CD4-positive, alpha-beta T cell treated with Interleukin-21 for 1 hour (primary cell): Measurements from ENCODE around the gene NSMF.
A peak's percentile ranks its signal among the peaks of the same experiment; 100 is the strongest.
"Not testable (repeated sequence)": the region's sequence is repeated elsewhere in the genome, so short reads cannot be mapped to it uniquely, and the experiment has no call there.

Experiments
- DNase-seq: peaks from one replicate; pipeline ENCODE4 v3.0.0-alpha.2; 2020

The NSMF gene

GRCh38 chr9:137410236-137410890 is 48.8 kb downstream of the NSMF start:
- not testable (repeated sequence) for DNase-seq

DNA sequence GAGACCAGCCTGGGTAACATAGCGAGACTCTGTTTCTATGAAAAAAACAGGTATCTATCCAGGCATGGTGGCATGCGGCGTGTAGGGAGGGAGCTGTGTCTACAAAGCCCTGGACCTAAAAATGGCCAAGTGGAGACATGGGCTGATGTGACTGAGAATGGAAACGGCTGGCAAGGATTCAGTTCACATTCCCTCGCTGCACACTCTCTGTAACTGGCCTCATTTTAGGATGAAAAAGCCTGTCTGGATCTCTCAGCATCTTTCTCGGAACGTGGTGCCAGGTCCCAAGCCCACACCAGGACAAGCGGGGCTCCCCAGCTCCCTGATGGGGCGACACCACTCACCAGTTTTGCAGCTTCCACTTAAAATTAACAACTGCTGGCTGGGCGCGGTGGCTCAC is 49.6 kb downstream of the NSMF start:
- DNase-seq = no peak

GRCh38 chr9:137408651-137409405 is 50.3 kb downstream of the NSMF start:
- DNase-seq = no peak

DNA sequence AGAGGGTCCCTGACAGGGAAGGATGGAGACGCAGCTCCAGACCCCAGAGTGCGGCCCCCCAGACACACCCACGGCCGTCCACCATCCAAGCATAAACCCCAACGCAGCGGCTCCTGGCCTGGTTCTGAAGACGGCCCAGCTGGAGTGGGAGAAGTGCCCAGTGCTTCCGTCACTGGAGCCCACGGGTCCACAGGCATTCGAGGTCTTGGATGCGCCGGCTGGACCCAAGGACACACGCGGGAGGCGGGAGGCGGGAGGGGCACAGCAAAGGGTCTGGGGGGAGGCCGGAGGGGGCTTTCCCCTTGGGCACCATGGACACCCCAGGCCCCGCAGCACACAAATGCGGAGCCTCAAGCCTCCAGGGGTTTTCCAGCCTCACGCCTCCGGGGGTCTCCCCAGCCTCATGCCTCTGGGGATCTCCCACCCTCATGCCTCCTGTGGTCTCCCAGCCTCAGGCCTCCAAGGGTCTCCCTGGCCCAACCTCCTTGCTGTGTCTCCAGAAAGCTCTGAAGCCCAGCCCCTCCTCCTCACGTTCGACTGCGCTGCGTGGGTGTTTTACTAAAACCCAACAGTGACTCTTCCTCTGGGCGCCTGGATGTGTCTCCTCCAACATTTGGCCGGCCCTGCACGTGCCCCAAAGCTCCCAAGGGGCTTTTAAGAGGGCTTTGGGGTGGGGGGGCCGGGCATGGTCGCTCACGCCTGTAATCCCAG is 51.4 kb downstream of the NSMF start:
- DNase-seq = no peak

GRCh38 chr9:137406876-137407589 is 52.1 kb downstream of the NSMF start:
- peak; percentile 69 for DNase-seq

GRCh38 chr9:137406085-137406760 is 52.9 kb downstream of the NSMF start:
- DNase-seq = no peak

DNA sequence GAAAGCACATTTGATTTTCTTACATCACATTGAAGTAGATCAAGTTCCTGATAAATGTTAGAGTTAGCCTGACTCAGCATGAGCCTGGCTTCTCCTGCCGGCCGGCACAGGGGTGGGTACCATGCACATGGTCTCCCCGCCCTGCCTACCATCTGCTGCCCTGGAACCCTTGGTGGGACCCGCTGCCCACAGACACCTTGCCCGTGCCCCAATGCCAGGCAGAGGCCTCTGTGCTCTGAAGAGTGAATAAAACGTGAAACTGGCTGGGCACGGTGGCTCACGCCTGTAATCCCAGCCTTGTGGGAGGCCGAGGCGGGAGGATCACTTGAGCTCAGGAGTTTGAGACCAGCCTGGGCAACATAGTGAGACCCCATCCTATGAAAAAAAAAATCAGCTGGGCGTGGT is 53.5 kb downstream of the NSMF start:
- DNase-seq = no peak

DNA sequence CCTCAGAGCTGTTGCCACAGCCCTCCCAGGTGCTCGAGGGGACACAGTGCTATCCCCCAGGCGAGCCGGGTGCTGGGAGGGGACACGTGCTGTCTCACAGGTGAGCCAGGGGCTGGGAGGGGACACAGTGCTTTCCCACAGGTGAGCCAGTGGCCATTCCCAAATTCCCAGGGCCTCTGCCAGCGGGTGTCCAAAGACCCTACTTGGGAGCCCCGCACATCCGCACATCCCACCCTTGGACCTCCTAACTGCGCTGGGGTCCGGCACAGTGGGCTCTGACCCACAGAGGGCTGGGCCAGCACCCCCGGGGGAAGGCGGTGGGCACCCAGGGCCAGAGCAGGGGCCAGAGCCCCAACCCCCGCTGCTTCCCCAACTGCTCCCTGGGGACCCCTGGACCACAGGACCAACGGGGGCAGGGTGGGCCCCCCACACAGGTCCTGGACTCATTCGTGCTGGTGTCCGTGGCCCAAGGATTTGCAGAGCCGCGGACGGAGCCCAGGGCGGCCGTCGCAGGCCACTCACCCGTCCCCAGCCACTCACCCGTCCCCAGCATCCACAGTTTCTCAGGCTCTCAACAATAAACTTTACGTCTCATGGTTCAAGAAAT is 54.1 kb downstream of the NSMF start:
- no peak for DNase-seq

DNA sequence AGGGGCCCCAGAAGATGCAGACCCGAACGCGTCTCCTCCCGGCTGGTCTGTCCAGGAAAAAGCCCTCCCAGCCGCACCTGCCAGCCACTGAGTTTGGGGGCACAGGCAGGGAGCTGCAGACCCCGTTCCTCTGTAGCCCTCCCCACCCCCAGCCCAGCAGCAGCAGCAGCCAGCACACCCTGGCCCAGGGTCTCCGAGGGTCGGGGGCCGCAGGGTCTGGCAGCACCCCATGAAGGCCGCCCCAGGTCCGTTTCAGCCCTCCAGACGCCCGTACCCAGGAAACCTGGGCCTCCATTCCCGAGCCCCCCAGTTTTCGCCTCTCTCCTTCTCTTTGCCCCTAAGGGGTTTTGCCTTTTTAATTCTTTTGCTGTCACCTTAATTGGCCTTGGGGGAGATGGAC is 55.9 kb downstream of the NSMF start:
- no peak for DNase-seq

GRCh38 chr9:137402746-137403145 is 56.4 kb downstream of the NSMF start:
- no peak for DNase-seq

DNA sequence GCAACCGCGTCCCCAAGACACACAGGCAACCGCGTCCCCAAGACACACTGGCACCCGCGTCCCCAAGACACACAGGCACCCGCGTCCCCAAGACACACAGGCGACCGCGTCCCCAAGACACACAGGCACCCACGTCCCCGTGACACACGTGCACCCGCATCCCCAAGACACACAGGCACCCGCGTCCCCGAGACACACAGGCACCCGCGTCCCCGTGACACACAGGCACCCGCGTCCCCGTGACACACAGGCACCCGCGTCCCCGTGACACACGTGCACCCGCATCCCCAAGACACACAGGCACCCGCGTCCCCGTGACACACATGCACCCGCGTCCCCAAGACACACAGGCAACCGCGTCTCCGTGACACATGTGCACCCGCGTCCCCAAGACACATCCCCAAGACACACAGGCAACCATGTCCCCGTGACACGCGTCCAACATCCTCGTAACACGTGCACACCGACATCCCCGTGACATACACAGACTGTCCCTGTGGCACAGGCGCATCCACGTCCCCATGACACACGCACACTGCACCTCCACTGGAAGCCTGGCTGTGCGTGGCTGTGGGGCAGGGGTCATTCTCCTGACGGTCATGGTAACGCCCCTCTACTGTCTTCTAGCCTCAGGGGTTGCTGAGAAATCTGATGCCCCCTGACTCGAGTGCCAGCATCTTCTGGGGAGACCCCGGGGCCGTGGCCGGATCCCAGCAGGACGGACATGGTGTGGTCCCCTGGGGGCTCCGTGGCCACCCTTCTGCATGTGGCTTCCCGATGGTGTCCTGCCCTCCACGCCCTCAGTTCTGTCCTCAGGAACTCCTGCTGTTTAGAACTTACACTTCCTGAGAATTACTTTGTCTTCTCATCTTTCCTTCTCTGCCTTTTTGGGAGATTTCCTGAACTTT is 60.3 kb downstream of the NSMF start:
- DNase-seq = no peak

DNA sequence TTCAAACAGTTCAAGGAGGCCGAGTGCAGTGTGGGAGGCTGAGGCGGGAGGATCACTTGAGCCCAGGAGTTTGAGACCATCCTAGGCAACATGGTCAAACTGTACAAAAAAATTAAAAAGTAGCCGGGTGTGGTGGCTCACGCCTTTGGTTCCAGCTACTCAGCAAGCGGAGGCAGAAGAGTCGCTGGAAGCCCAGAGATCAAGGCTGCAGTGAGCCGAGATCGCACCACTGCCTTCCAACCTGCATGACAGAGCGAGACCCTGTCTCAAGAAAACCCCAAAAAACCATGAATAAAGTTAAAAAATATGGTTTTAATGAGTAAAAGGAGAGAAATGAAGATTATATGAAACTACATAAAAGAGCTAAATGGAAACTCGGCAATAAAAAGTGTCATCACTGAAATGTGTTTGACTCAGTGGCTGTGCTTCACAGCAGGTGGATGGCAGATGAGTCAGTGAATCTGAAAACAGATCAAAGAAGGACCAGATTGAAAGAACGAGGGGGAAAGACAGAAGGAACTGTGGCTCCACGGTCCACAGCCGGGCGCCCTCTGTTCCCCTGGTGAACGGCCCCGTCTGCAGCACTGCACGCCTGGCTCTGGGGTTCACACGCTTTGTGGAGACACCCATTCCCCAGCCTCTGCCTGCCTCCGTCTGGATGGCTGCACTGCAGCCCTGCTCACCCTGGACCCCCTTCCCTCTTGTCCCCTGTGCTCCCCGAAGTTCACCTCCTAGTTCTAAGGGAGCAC is 61.3 kb downstream of the NSMF start:
- no peak for DNase-seq
